ENCODE data around the gene SLC39A5. TPM values are rescaled to one million over a fixed set of nuclear protein-coding genes. Genes with fewer than 3 reads are reported as not detected.

Gene SLC39A5
- polyA plus RNA-seq, 1 donor from 2014 or later: 0.33 TPM

- TF ChIP-seq MXI1 (conservative IDR thresholded peaks at IDR 0.05; ENCODE audit: poor library complexity, severe bottlenecking) (peak; percentile 68), RAD21 (conservative IDR thresholded peaks at IDR 0.05) (peak; percentile 48)
These were observed 28.4 kb downstream of the SLC39A5 start, which contains the start of gene ANKRD52 (continued) for GRCh38 chr12:56258068-56258819.

DNA sequence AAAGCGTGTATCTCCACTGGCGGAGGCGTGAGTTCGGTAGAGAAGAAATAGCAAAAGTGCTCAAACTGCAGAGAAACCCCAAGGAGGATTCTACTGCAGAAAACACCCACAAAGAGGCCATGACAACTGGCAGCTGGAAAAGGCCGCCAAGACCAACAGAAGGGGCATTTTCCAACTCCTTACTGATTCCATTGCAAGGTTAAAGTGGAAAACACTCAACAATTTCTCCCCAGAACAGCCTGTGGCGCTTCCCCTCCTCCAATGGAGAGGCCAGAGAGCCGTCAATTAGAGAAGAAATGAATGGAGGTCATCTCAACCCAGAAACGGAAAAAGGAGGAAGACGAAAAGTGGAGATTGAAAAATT is 29.0 kb downstream of the SLC39A5 start:
- Histone ChIP-seq H3K4me2 (ENCODE audit: low read length) (peak overlapping the region; percentile 41), H3K9me2 (ENCODE audit: insufficient read depth, low read length) (no peaks in the 10 kb centered on the region), H3K9ac (ENCODE audit: low read length) (peak overlapping the region; percentile 96), H3K27ac (ENCODE audit: low read length) (peak overlapping the region; percentile 60), H3K9me3 (ENCODE audit: low read length) (no peaks in the 10 kb centered on the region), H3K79me2 (replicated peaks; ENCODE audit: insufficient read depth, low read length) (peaks cover 21% of the 10 kb centered on the region), H3K4me3 (ENCODE audit: low read length) (peak overlapping the region; percentile 96), H4K20me1 (ENCODE audit: insufficient read depth) (no peaks in the 10 kb centered on the region), H3F3A (ENCODE audit: insufficient read depth, low read length, poor library complexity, severe bottlenecking) (no peaks in the 10 kb centered on the region), H3K27me3 (ENCODE audit: insufficient read depth, low read depth, low read length) (no peaks in the 10 kb centered on the region), H2AFZ (ENCODE audit: low read depth, low read length) (peak overlapping the region; percentile 89), H3K36me3 (ENCODE audit: insufficient read depth, low read length) (peaks cover 7% of the 10 kb centered on the region)
- TF ChIP-seq POLR2AphosphoS5 (IDR thresholded peaks at IDR 0.05) (no peak), MXI1 (conservative IDR thresholded peaks at IDR 0.05; ENCODE audit: poor library complexity, severe bottlenecking) (no peak), EP300 (conservative IDR thresholded peaks at IDR 0.05; ENCODE audit: poor library complexity, severe bottlenecking) (no peak), EZH2 (IDR thresholded peaks at IDR 0.05; ENCODE audit: borderline replicate concordance, insufficient read depth, low read length, poor library complexity, severe bottlenecking) (no peak), SMC3 (conservative IDR thresholded peaks at IDR 0.05; ENCODE audit: poor library complexity) (no peak), RAD21 (conservative IDR thresholded peaks at IDR 0.05) (no peak), TAF1 (IDR thresholded peaks at IDR 0.05; ENCODE audit: low read depth) (no peak), CTCF (IDR thresholded peaks at IDR 0.05; ENCODE audit: poor library complexity, severe bottlenecking) (no peak)
- TF ChIP-seq, protein P1, sequence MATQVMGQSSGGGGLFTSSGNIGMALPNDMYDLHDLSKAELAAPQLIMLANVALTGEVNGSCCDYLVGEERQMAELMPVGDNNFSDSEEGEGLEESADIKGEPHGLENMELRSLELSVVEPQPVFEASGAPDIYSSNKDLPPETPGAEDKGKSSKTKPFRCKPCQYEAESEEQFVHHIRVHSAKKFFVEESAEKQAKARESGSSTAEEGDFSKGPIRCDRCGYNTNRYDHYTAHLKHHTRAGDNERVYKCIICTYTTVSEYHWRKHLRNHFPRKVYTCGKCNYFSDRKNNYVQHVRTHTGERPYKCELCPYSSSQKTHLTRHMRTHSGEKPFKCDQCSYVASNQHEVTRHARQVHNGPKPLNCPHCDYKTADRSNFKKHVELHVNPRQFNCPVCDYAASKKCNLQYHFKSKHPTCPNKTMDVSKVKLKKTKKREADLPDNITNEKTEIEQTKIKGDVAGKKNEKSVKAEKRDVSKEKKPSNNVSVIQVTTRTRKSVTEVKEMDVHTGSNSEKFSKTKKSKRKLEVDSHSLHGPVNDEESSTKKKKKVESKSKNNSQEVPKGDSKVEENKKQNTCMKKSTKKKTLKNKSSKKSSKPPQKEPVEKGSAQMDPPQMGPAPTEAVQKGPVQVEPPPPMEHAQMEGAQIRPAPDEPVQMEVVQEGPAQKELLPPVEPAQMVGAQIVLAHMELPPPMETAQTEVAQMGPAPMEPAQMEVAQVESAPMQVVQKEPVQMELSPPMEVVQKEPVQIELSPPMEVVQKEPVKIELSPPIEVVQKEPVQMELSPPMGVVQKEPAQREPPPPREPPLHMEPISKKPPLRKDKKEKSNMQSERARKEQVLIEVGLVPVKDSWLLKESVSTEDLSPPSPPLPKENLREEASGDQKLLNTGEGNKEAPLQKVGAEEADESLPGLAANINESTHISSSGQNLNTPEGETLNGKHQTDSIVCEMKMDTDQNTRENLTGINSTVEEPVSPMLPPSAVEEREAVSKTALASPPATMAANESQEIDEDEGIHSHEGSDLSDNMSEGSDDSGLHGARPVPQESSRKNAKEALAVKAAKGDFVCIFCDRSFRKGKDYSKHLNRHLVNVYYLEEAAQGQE (IDR thresholded peaks at IDR 0.05; ENCODE audit: borderline replicate concordance): no peak

DNA sequence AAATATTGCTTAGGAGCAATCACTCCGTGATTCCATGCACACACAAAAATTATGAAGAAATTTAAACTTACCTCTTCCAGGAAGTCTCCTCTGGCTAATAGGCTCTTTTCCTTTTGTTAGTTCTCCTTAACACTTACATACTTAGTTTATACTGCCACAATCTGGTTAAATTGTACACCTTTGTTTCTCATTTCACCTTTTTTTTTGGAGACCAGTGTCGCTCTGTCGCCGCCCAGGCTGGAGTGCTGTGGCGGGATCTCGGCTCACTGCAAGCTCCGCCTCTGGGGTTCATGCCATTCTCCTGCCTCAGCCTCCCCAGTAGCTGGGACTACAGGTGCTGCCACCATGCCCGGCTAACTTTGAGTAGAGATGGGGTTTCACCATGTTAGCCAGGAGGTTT is 30.5 kb downstream of the SLC39A5 start:
- TF ChIP-seq, protein P1 (IDR thresholded peaks at IDR 0.05; ENCODE audit: borderline replicate concordance): no peak
- TF ChIP-seq EZH2 (IDR thresholded peaks at IDR 0.05; ENCODE audit: borderline replicate concordance, insufficient read depth, low read length, poor library complexity, severe bottlenecking): no peak
- no peak for TF ChIP-seq TAF1 (IDR thresholded peaks at IDR 0.05; ENCODE audit: low read depth)
- no peak for TF ChIP-seq POLR2AphosphoS5 (IDR thresholded peaks at IDR 0.05)
- TF ChIP-seq RAD21 (conservative IDR thresholded peaks at IDR 0.05): no peak

More for the DNA sequence above, 30.5 kb downstream of the SLC39A5 start:
- H3K4me2 ChIP-seq (ENCODE audit: low read length): no peak overlapping the region
- peaks cover 21% of the 10 kb centered on the region for H3K79me2 ChIP-seq (replicated peaks; ENCODE audit: insufficient read depth, low read length)
- no peaks in the 10 kb centered on the region for H3K9me3 ChIP-seq (ENCODE audit: low read length)
- H2AFZ ChIP-seq (ENCODE audit: low read depth, low read length): no peak overlapping the region
- no peak overlapping the region for H3K4me3 ChIP-seq (ENCODE audit: low read length)
- H4K20me1 ChIP-seq (ENCODE audit: insufficient read depth): no peaks in the 10 kb centered on the region
- no peaks in the 10 kb centered on the region for H3F3A ChIP-seq (ENCODE audit: insufficient read depth, low read length, poor library complexity, severe bottlenecking)
- no peaks in the 10 kb centered on the region for H3K9me2 ChIP-seq (ENCODE audit: insufficient read depth, low read length)
- H3K27ac ChIP-seq (ENCODE audit: low read length): no peak overlapping the region
- H3K9ac ChIP-seq (ENCODE audit: low read length): no peak overlapping the region
- H3K36me3 ChIP-seq (ENCODE audit: insufficient read depth, low read length): no peaks in the 10 kb centered on the region
- H3K27me3 ChIP-seq (ENCODE audit: insufficient read depth, low read depth, low read length): no peaks in the 10 kb centered on the region
